HEK293T (cell line): ENCODE data around the gene MFSD11.

Experiments
- CTBP1 ChIP-seq: fragments of 450-650 bp; IDR thresholded peaks from 2 replicates; pipeline ENCODE4 v1.6.1; 2016; ENCODE audit warnings: borderline replicate concordance
- FOXA1 ChIP-seq: fragments of 450-650 bp; IDR thresholded peaks from 2 replicates; pipeline ENCODE4 v1.6.1; 2016; ENCODE audit warnings: mild to moderate bottlenecking
- FOXK2 ChIP-seq: fragments of 450-650 bp; IDR thresholded peaks from 2 replicates; pipeline ENCODE4 v1.6.1; 2016; ENCODE audit warnings: mild to moderate bottlenecking
- NFRKB ChIP-seq: fragments of 450-650 bp; IDR thresholded peaks from 2 replicates; pipeline ENCODE4 v1.6.1; 2016; ENCODE audit warnings: mild to moderate bottlenecking, moderate library complexity
- SUZ12 ChIP-seq: fragments of 450-650 bp; IDR thresholded peaks from 2 replicates; pipeline ENCODE4 v1.6.1; 2016; ENCODE audit warnings: mild to moderate bottlenecking
- TARDBP ChIP-seq: fragments of 450-650 bp; IDR thresholded peaks from 2 replicates; pipeline ENCODE4 v1.6.1; 2016
- TF ChIP-seq, protein P1 (sequence below): fragments of 450-650 bp; IDR thresholded peaks from 2 replicates; pipeline ENCODE4 v1.6.1; 2016

DNA sequence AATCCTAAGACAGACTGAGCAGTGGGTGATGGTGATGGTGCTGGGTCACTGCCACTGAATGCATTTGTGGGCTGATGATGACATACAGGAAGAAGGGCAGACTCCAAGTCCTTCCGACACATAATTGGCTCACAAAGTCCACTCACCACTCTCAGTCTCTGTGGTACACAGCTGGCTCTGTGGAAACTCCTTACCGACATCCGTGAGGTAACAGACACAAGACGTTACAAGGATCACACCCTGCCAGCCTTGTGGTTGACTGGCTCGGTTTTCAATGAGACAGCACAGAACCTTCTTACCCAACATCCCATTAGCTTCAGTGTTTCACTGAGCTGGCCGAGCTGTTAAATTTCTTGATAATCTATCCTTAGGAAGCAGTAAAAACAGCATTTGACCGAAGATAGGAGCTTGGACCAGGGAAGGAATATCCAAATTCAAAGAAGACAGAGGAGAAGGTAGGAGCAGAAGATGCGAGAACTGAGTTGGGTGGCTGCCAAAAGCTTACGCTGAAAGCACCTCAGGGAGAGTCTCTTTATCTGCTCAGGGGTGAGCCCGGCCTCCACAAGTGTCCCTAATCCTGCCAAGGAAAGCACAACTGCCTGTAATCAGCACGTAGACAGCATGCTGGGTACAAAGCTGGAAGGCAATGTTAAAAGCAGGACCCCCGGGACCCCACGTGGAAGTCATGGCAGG lies 21.6 kb upstream of the MFSD11 start:
- TF ChIP-seq FOXK2 (no peak), NFRKB (no peak), TARDBP (no peak), SUZ12 (no peak), CTBP1 (no peak), FOXA1 (no peak)
- TF ChIP-seq, protein P1, sequence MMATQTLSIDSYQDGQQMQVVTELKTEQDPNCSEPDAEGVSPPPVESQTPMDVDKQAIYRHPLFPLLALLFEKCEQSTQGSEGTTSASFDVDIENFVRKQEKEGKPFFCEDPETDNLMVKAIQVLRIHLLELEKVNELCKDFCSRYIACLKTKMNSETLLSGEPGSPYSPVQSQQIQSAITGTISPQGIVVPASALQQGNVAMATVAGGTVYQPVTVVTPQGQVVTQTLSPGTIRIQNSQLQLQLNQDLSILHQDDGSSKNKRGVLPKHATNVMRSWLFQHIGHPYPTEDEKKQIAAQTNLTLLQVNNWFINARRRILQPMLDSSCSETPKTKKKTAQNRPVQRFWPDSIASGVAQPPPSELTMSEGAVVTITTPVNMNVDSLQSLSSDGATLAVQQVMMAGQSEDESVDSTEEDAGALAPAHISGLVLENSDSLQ, result no peak
